Measurements from ENCODE around the gene BMPER.
"Not testable (repeated sequence)": the region's sequence is repeated elsewhere in the genome, so short reads cannot be mapped to it uniquely, and the experiment has no call there.

BMPER gene

GRCh38 chr7:34145603-34146002, 240.3 kb downstream of the BMPER start:
- no peak for DNase-seq

- no peak for DNase-seq
Measured at GRCh38 chr7:34153656-34154270, 248.4 kb downstream of the BMPER start.

GRCh38 chr7:34155220-34155908, 250.0 kb downstream of the BMPER start:
- DNase-seq: no peak

- no peak for DNase-seq
Measured at GRCh38 chr7:34156336-34156735, 251.0 kb downstream of the BMPER start.

- DNase-seq: no peak
Measured at GRCh38 chr7:34157137-34157536, 251.8 kb downstream of the BMPER start.

- no peak for DNase-seq
Measured at GRCh38 chr7:34158368-34159153, 253.2 kb downstream of the BMPER start.

- DNase-seq: no peak
Measured at GRCh38 chr7:34160261-34160752, 255.0 kb downstream of the BMPER start.

GRCh38 chr7:34162027-34162565, 256.8 kb downstream of the BMPER start:
- DNase-seq: no peak

- DNase-seq: no peak
Measured at GRCh38 chr7:34162677-34163076, 257.3 kb downstream of the BMPER start.

- DNase-seq: no peak
Measured at GRCh38 chr7:34163956-34164355, 258.6 kb downstream of the BMPER start.

- DNase-seq: no peak
Measured at GRCh38 chr7:34165466-34165865, 260.1 kb downstream of the BMPER start.

GRCh38 chr7:34165927-34166550, 260.7 kb downstream of the BMPER start:
- no peak for DNase-seq

GRCh38 chr7:34168013-34168412, 262.7 kb downstream of the BMPER start:
- DNase-seq: no peak

- DNase-seq: not testable (repeated sequence)
Measured at GRCh38 chr7:34174688-34175616, 269.6 kb downstream of the BMPER start.

GRCh38 chr7:34175837-34176236, 270.5 kb downstream of the BMPER start:
- no peak for DNase-seq

GRCh38 chr7:34177476-34177875, 272.1 kb downstream of the BMPER start:
- no peak for DNase-seq

- DNase-seq: no peak
Measured at GRCh38 chr7:34181271-34181958, 276.1 kb downstream of the BMPER start.

- no peak for DNase-seq
Measured at GRCh38 chr7:34184466-34184865, 279.1 kb downstream of the BMPER start.

- no peak for DNase-seq
Measured at GRCh38 chr7:34187798-34188307, 282.5 kb downstream of the BMPER start.

GRCh38 chr7:34189031-34189430, 283.7 kb downstream of the BMPER start:
- DNase-seq: no peak

GRCh38 chr7:34190299-34190698, 285.0 kb downstream of the BMPER start:
- DNase-seq: no peak
